ENCODE data around the gene GBX2.

DNA sequence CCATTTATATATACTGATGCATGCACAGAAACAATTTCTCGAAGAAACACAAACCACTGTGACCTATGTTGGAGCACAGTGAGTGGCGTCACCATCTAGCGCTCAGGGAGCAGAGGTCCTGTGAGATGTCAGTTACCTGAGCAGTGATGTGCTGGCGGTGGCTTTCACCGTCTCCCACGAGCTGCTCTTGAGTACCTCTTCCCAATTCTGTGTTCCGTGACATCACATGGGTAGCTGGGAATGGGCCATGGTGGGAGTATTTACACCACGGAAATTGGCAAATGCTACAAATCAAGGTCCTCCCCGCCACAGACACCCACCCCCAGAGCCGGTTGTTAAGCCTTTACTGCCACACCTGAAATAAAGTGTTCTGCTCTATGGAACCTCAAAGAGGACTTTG is 24.4 kb downstream of the GBX2 start:
- TF ChIP-seq POLR2A (IDR thresholded peaks at IDR 0.05; ENCODE audit: low read depth, low read length) = no peak
- TF ChIP-seq POLR2AphosphoS5 (IDR thresholded peaks at IDR 0.05; ENCODE audit: low read depth, low read length) = no peak
- no peak for TF ChIP-seq TAF1 (IDR thresholded peaks at IDR 0.05; ENCODE audit: borderline replicate concordance, low read depth, low read length)

Data from GM12892 (cell line).